Heart left ventricle (tissue), 13 donors: ENCODE results near the gene LRRC75B.
"Not testable (repeated sequence)": the region's sequence is repeated elsewhere in the genome, so short reads cannot be mapped to it uniquely, and the experiment has no call there.

Experiments
- CTCF ChIP-seq, 12 donors: fragments of 200-600 bp; sonication (generic) in 4 of 12; IDR thresholded peaks; one replicate each; pipeline versions ENCODE4 v1.5.0 to v1.8.0; 2018 to 2022; ENCODE audit warnings: antibody characterized with exemption in 12 of 12, mild to moderate bottlenecking in 5 of 12
- POLR2A ChIP-seq, 2 donors: fragments of 450-650 bp; IDR thresholded peaks; one replicate each; pipeline ENCODE4 v1.6.1; 2017; ENCODE audit warnings: antibody characterized with exemption in 2 of 2, mild to moderate bottlenecking in 2 of 2, moderate library complexity in 2 of 2
- donor health status: ischemic (EF 13 %, LVEDD 7.1; RV severe dilation, severe dysfunction).
- donor health status: DM: no; HTN: yes; CAD: no.
- donor health status: DM: no; HTN: no; CAD: no.
- donor health status: ischemic (EF 25% LVEDD 6.9; RV normal size, moderate dysfunction).
- donor health status: ischemic (EF 25% LVEDD 5.7; RV mildly dilated, moderate dysfunction).
- donor health status: ischemic (EF 35%, LVEDD 5.7; RV mildly dilated, moderate dysfunction).
- donor health status: nonischemic (EF 11% LVEDD 7.7; RV severe dilation, severe dysfunction).
- donor health status: DM: yes; HTN: yes; CAD: no.
- donor health status: PGD.
- donor health status: ischemic (EF 29% LVEDD 5.4; RV normal size, mild dysfunction).
- donor health status: nonischemic (EF 23%, LVEDD 6.1; RV moderate dilation, normal function).

GRCh38 chr22:24593559-24593835, 624 bp upstream of the LRRC75B start:
- not testable (repeated sequence) for TF ChIP-seq CTCF, POLR2A (IDR thresholded peaks at IDR 0.05)
